DOHH2 (cell line): ENCODE measurements around the gene NR5A2.

Source experiments
- EZH2phosphoT487 ChIP-seq: fragments of 200-600 bp; sonication (generic); IDR thresholded peaks from 2 replicates; pipeline ENCODE4 v1.6.1; 2017; ENCODE audit warnings: borderline replicate concordance, mild to moderate bottlenecking, antibody characterized with exemption, low read length, moderate library complexity, mixed read lengths
- TF ChIP-seq, protein P1 (sequence below): fragments of 200-600 bp; sonication (generic); IDR thresholded peaks from one replicate; pipeline ENCODE4 v1.5.1; 2014; ENCODE audit warnings: antibody characterized with exemption, mild to moderate bottlenecking, low read depth, low read length; ENCODE audit not compliant: poor library complexity, severe bottlenecking

DNA sequence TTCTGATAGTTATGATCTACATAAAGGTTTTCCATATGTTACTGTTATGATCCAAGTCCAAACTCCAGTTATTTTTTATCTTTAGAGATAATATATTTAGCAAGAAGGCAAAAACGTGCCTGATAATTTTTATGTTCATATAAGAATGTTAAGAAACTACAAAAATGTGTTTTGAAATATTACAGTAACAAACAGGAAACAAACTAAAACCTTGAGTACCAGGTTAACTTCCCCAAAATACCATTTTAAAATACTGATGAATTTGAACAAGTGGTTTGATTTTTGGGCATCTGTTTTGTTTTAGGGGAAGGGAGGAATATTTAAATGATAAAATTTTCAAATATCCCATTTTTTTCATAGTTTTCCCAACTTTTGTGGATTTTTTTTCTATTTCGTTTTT, 124.8 kb downstream of the NR5A2 start:
- TF ChIP-seq, protein P1, sequence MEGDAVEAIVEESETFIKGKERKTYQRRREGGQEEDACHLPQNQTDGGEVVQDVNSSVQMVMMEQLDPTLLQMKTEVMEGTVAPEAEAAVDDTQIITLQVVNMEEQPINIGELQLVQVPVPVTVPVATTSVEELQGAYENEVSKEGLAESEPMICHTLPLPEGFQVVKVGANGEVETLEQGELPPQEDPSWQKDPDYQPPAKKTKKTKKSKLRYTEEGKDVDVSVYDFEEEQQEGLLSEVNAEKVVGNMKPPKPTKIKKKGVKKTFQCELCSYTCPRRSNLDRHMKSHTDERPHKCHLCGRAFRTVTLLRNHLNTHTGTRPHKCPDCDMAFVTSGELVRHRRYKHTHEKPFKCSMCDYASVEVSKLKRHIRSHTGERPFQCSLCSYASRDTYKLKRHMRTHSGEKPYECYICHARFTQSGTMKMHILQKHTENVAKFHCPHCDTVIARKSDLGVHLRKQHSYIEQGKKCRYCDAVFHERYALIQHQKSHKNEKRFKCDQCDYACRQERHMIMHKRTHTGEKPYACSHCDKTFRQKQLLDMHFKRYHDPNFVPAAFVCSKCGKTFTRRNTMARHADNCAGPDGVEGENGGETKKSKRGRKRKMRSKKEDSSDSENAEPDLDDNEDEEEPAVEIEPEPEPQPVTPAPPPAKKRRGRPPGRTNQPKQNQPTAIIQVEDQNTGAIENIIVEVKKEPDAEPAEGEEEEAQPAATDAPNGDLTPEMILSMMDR, result no peak
- TF ChIP-seq EZH2phosphoT487, result no peak
